Measurements from ENCODE around the gene LRRC38.

The LRRC38 gene

DNA sequence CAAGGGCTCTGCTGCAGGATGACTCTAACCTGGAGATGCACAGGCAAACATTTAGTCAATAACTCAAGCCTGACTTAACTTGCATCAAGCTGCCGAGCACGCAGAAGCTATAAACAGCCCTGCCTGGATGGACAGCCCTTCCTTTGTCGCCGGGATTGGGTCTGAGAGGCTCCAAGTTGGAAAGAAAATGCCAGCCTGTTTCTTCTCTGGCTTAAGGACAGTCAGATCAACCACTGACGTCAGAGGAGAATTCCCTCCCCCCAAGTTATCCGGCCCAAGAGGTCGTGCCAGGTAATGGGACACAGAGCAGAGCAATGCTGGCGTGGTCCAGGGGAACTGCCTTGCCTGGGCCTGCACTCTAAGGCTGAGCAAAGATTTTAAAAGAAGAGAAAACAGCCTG lies 27.1 kb upstream of the LRRC38 start:
- DNase-seq (ENCODE audit: low spot score) = no peak
- ChIA-PET CTCF (no interaction called here), POLR2A (ENCODE audit: low non-redundant PET) (no interaction called here)
- TF ChIP-seq CTCF (conservative IDR thresholded peaks at IDR 0.05; ENCODE audit: low read depth) = no peak
- H3K27ac ChIP-seq = peak overlapping the region; percentile 66

DNA sequence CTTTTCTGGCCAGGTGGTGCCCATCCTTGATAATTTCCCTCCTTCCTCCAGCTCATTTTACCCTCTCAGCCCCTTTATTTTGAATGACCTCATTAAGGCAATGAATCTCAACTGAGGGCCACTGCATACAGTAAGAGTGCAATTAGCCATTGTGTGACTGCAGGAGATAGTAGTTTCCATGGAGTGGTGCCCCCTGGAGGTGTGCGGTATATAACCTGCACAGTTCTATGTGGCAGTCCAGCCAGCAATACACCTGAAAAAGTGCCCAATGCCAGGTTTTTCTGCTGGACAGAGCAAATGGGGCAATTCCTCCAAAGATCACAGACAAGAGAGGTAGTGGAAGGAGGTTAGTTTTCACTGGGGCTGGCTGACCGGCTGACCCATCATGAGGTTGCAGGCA lies 25.9 kb upstream of the LRRC38 start:
- no peak overlapping the region for H3K27ac ChIP-seq
- CTCF ChIA-PET = interaction anchor here (0.7 kb wide), 1 partner anchor 97 kb away, joined by 3 read pairs; no protein-coding TSS in a partner anchor
- no peak for TF ChIP-seq CTCF (conservative IDR thresholded peaks at IDR 0.05; ENCODE audit: low read depth)
- POLR2A ChIA-PET (ENCODE audit: low non-redundant PET) = no interaction called here
- no peak for DNase-seq (ENCODE audit: low spot score)

DNA sequence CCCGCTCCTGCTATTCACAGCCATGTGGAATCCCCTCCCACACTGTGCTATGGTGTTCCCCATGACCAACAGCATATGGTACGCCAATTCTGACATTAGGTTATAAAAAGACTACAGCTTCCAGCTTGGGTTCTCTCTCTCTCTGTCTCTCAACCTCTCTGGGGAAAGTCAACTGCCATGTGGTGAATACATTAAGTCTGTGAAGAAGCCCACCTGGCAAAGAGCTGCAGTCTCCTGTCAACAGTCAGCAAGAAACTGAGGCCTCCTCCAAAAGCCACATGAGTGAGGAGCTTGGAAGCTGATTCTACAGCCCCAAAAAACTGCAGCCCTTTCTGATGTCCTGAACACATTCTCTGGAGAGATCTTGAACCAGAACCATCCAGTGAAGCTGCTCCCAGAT lies 25.0 kb upstream of the LRRC38 start:
- POLR2A ChIA-PET (ENCODE audit: low non-redundant PET) = no interaction called here
- H3K27ac ChIP-seq = no peak overlapping the region
- no peak for DNase-seq (ENCODE audit: low spot score)
- TF ChIP-seq CTCF (conservative IDR thresholded peaks at IDR 0.05; ENCODE audit: low read depth) = no peak
- CTCF ChIA-PET = interaction anchor here (0.7 kb wide), 1 partner anchor 62 kb away, joined by 3 read pairs; no protein-coding TSS in a partner anchor

GRCh38 chr1:13536571-13536970 lies 22.8 kb upstream of the LRRC38 start:
- ChIA-PET POLR2A (ENCODE audit: low non-redundant PET) (no interaction called here), CTCF (no interaction called here)

GRCh38 chr1:13535227-13535626 lies 21.4 kb upstream of the LRRC38 start:
- TF ChIP-seq CTCF (conservative IDR thresholded peaks at IDR 0.05; ENCODE audit: low read depth) = no peak
- POLR2A ChIA-PET (ENCODE audit: low non-redundant PET) = no interaction called here
- CTCF ChIA-PET = no interaction called here
- no peak overlapping the region for H3K27ac ChIP-seq
- no peak for DNase-seq (ENCODE audit: low spot score)

More at GRCh38 chr1:13536571-13536970, 22.8 kb upstream of the LRRC38 start:
- no peak for TF ChIP-seq CTCF (conservative IDR thresholded peaks at IDR 0.05; ENCODE audit: low read depth)
- no peak for DNase-seq (ENCODE audit: low spot score)
- H3K27ac ChIP-seq = no peak overlapping the region

- no peak for DNase-seq (ENCODE audit: low spot score)
- CTCF ChIA-PET = interaction anchor here (0.6 kb wide), 1 partner anchor 300 kb away, joined by 4 read pairs; no protein-coding TSS in a partner anchor
- TF ChIP-seq CTCF (conservative IDR thresholded peaks at IDR 0.05; ENCODE audit: low read depth) = no peak
- H3K27ac ChIP-seq = no peak overlapping the region
- POLR2A ChIA-PET (ENCODE audit: low non-redundant PET) = no interaction called here
Measured at GRCh38 chr1:13528320-13528719, 14.5 kb upstream of the LRRC38 start.

Measured in RWPE1 (cell line).